Adrenal gland (tissue), 5 donors: ENCODE results near the gene LY86.

Source experiments
- POLR2A ChIP-seq, 2 donors: fragments of 450-650 bp; IDR thresholded peaks; one replicate each; pipeline ENCODE4 v1.6.1; 2017; ENCODE audit warnings: antibody characterized with exemption in 2 of 2, mild to moderate bottlenecking in 2 of 2, moderate library complexity in 1 of 2
- TF ChIP-seq, protein P1 (sequence below), 6 experiments: fragments of 450-650 bp in 4 of 6; fragments of 200-600 bp in 2 of 6; sonication (generic) in 1 of 6; IDR thresholded peaks; 1 replicate in 5 of 6; 2 replicates in 1 of 6; pipeline versions ENCODE4 v1.5.1 to v1.8.0; 2016 to 2021; ENCODE audit warnings: antibody characterized with exemption in 6 of 6, mild to moderate bottlenecking in 2 of 6, moderate library complexity in 1 of 6
- donor health status: DM: no; HTN: no; CAD: no.

DNA sequence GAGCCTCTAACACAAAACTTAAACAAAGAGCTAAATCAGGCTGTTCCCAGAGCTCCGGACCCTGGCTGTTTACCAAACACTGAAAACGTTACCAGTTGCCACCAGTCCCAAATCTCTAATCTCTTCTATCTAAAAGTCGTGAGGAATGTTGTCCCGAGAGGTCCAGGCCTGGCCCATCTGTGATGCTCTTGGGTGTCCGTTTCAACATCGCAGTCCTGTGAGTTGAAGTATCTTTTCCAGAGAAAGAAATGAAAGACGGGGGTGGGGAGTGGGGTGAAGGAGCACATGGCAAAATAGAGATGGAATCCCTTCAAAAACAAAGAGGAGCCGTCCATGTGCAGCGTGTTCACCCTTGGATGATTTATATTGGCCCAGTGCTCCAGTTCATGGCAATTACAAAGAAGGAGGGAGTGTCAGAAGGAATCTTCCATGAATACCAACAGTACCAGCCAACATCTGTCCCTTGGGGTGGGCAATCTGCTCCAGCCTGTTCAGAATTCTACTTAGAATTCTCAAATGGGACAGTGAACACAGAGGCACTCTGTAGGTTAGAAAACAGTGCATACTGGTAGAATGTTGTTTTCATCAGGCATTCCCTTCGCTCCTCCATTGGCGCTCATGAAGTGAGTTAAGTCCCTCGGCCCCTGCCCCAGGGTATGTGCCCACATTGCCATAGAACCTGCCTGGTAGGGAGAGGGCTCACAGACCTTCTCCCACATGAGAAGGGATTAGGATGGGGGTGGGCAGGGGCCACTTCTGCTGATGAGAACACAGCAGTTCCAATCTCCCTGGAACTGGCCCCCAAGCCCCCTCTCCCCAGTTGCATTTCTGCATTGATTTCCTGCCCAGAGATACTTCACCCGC lies 112.1 kb downstream of the LY86 start:
- TF ChIP-seq POLR2A (IDR thresholded peaks at IDR 0.05) = peak in 1 of 2 donors; percentile 4
- TF ChIP-seq, protein P1, sequence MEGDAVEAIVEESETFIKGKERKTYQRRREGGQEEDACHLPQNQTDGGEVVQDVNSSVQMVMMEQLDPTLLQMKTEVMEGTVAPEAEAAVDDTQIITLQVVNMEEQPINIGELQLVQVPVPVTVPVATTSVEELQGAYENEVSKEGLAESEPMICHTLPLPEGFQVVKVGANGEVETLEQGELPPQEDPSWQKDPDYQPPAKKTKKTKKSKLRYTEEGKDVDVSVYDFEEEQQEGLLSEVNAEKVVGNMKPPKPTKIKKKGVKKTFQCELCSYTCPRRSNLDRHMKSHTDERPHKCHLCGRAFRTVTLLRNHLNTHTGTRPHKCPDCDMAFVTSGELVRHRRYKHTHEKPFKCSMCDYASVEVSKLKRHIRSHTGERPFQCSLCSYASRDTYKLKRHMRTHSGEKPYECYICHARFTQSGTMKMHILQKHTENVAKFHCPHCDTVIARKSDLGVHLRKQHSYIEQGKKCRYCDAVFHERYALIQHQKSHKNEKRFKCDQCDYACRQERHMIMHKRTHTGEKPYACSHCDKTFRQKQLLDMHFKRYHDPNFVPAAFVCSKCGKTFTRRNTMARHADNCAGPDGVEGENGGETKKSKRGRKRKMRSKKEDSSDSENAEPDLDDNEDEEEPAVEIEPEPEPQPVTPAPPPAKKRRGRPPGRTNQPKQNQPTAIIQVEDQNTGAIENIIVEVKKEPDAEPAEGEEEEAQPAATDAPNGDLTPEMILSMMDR (IDR thresholded peaks at IDR 0.05) = no peak
